OCI-LY3 (cell line): ENCODE data around the gene C1QTNF6.

ENCODE experiments used
- H2AFZ ChIP-seq: fragments of 200-600, 300-600 bp; shearing (Covaris generic); 2 replicates; pipeline ENCODE4 v1.6.0; 2014; ENCODE audit warnings: antibody characterized with exemption, low read depth, low read length
- H3K27ac ChIP-seq: fragments of 200-600, 300-600 bp; sonication (generic); 2 replicates; pipeline ENCODE4 v1.5.1; 2014; ENCODE audit warnings: mild to moderate bottlenecking, low read length, moderate library complexity, mixed read lengths
- H3K27me3 ChIP-seq: fragments of 200-600, 300-600 bp; sonication (generic); 2 replicates; pipeline ENCODE4 v1.6.1; 2014; ENCODE audit warnings: low read depth, low read length, mixed read lengths
- H3K36me3 ChIP-seq: fragments of 200-600, 300-600 bp; sonication (generic); replicated peaks from 2 replicates; pipeline ENCODE3; 2014; ENCODE audit warnings: low read depth, low read length, mixed read lengths
- H3K4me1 ChIP-seq: fragments of 300-600, 200-600 bp; sonication (generic); 2 replicates; pipeline ENCODE4 v1.6.1; 2014; ENCODE audit warnings: low read length, mixed read lengths
- H3K4me2 ChIP-seq: fragments of 200-600, 300-600 bp; sonication (generic); 2 replicates; pipeline ENCODE4 v1.6.1; 2014; ENCODE audit warnings: low read length, mixed read lengths
- H3K4me3 ChIP-seq: fragments of 300-600, 200-600 bp; sonication (generic); 2 replicates; pipeline ENCODE4 v1.5.1; 2014; ENCODE audit warnings: antibody characterized with exemption, mild to moderate bottlenecking, low read length, moderate library complexity
- H3K79me2 ChIP-seq: fragments of 300-600, 200-600 bp; shearing (Covaris generic); 2 replicates; pipeline ENCODE4 v1.6.1; 2014; ENCODE audit warnings: mild to moderate bottlenecking, low read length, mixed read lengths
- H3K9ac ChIP-seq: fragments of 300-600, 200-600 bp; shearing (Covaris generic); 2 replicates; pipeline ENCODE4 v1.6.0; 2014; ENCODE audit warnings: mild to moderate bottlenecking, low read length, moderate library complexity
- H3K9me3 ChIP-seq: fragments of 200-600, 300-600 bp; shearing (Covaris generic); 2 replicates; pipeline ENCODE4 v1.6.1; 2014; ENCODE audit warnings: low read length, mixed read lengths; ENCODE audit not compliant: insufficient read depth
- H4K20me1 ChIP-seq: fragments of 200-600, 300-600 bp; sonication (generic); 2 replicates; pipeline ENCODE4 v1.6.1; 2016; ENCODE audit warnings: low read length, mixed read lengths; ENCODE audit not compliant: insufficient read depth
- EZH2phosphoT487 ChIP-seq: fragments of 200-600 bp; shearing (Covaris generic); IDR thresholded peaks from 2 replicates; pipeline ENCODE4 v1.6.1; 2018; ENCODE audit warnings: antibody characterized with exemption, mixed run types, low read depth
- TF ChIP-seq, protein P1 (sequence below): fragments of 200-600, 300-600 bp; sonication (generic); IDR thresholded peaks from 2 replicates; pipeline ENCODE4 v1.5.1; 2014; ENCODE audit warnings: antibody characterized with exemption, low read length, low read depth

The C1QTNF6 gene

DNA sequence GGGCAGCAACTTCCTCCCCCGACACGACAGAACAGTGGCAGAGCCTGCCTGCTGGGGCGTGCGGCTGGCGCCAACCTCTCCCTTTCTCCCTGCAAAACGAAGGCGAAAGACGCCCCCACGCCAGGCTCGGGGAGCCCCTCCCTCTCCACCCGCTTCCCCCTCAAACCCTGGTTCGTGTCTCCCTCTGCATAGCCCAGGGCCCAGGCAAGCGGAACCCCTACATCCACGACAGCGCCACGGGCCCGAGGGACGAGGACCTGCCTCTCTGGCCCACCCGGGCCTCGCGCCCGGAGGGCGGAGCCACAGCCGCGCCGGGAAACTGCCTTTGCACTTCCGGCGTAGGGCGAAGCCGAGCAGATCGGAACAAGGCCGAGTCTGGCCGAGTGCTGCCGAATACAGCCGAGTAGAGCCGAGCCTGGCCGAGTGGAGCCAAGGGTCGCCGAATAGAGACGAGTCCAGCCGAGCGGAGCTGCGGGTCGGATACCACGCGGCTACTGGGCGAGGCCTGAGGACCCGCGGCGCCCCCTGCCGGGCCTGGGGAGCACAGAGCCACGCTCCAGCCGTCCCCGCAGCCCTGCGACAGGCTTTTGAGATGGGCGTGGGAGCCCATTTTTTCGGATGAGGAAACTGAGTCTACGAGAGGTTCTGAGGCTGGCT, 11.2 kb upstream of the C1QTNF6 start:
- Histone ChIP-seq H3K36me3 (peaks cover 6% of the 10 kb centered on the region), H3K4me3 (peak overlapping the region; percentile 80), H3K79me2 (no peaks in the 10 kb centered on the region), H4K20me1 (no peaks in the 10 kb centered on the region), H2AFZ (peak overlapping the region; percentile 80), H3K4me1 (peaks cover 27% of the 10 kb centered on the region), H3K4me2 (peak overlapping the region; percentile 81), H3K9me3 (no peaks in the 10 kb centered on the region), H3K27me3 (no peaks in the 10 kb centered on the region), H3K27ac (peak overlapping the region; percentile 84), H3K9ac (peak overlapping the region; percentile 78)
- no peak for TF ChIP-seq EZH2phosphoT487
- TF ChIP-seq, protein P1, sequence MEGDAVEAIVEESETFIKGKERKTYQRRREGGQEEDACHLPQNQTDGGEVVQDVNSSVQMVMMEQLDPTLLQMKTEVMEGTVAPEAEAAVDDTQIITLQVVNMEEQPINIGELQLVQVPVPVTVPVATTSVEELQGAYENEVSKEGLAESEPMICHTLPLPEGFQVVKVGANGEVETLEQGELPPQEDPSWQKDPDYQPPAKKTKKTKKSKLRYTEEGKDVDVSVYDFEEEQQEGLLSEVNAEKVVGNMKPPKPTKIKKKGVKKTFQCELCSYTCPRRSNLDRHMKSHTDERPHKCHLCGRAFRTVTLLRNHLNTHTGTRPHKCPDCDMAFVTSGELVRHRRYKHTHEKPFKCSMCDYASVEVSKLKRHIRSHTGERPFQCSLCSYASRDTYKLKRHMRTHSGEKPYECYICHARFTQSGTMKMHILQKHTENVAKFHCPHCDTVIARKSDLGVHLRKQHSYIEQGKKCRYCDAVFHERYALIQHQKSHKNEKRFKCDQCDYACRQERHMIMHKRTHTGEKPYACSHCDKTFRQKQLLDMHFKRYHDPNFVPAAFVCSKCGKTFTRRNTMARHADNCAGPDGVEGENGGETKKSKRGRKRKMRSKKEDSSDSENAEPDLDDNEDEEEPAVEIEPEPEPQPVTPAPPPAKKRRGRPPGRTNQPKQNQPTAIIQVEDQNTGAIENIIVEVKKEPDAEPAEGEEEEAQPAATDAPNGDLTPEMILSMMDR: peak; percentile 87

DNA sequence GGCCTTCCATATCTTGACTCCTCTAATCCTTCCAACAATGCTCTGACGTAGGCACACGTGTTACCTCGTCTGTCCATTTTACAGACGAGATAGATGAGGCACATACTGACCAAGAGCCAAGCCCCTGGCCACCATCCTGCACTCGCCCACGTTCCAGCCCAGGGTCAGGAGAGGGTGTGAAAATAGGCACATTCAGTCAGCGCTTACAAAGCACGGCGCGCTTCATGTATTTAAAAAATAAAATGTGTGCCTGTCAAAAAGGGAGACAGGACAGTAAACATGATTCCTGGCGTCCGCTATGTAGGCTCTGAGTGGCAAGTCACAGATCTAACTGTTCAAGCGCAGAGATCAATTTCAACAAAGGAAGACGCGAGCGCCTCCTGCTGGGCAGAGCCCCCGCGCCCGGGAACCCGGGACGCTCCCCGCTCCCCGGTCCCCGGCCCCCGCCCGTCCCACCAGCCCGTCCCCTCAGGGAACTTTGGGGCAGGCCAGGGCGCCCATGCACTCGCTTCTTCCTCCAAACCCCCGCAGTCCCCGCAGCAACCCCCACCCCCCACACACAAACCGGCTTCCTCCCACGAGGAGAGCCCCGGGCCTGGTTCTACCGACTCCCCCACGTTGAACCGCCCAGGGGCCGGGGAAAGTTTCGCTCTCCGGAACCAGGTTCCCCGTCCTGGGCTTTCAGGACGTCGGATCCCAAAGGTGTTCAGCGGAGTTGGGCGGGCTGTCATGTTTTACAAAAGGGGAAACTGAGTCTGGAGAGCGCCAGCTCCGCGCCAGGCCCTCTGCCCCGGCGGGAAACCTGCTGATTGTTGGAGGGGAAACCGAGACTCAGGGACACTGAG, 10.4 kb upstream of the C1QTNF6 start:
- H3K79me2 ChIP-seq: no peaks in the 10 kb centered on the region
- peaks cover 34% of the 10 kb centered on the region for H3K4me1 ChIP-seq
- no peaks in the 10 kb centered on the region for H4K20me1 ChIP-seq
- no peaks in the 10 kb centered on the region for H3K27me3 ChIP-seq
- peak overlapping the region; percentile 78 for H3K9ac ChIP-seq
- no peaks in the 10 kb centered on the region for H3K9me3 ChIP-seq
- H3K4me3 ChIP-seq: peak overlapping the region; percentile 80
- H2AFZ ChIP-seq: no peak overlapping the region
- H3K36me3 ChIP-seq: peaks cover 6% of the 10 kb centered on the region
- peak overlapping the region; percentile 79 for H3K4me2 ChIP-seq
- TF ChIP-seq, protein P1: peak; percentile 89
- TF ChIP-seq EZH2phosphoT487: no peak
- peak overlapping the region; percentile 84 for H3K27ac ChIP-seq

DNA sequence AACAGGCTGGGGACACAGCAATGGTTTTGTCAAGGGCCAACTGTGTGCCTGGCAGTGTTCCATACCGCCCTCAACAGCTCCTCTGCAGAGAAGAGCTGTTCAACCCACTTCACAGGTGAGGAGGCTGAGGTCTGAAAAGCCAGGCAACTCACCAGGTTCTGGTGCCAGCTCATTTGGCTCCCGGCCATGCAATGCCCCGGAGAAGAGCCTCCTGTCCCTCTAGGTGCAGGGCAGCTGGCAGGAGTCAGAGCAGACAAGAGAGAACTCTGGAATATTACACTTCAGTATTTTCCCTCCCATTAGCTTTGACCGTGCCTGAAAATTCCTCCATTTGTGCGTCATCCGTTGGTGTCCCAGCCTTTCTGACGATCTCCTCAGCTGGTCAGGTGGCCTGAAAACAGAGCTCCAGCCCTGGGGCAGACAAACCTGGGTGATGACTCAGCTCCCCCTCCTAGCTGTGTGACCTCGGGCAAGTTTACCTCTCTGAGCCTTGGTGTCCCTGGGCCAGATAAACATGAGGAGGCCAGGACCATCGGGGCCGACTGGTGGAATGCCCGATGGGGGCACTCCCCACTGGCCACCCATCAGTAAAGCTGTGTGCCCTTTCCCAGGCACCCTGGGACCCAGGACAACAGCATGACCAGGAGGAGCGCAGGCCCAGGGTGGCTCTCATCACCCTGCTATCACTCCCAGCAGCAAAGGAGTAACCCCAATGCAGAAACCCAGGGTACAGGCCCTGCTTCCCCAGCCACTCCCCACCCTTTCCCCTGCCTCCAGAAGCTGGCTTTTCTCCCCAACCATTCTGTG, 9.6 kb upstream of the C1QTNF6 start:
- Histone ChIP-seq H3K36me3 (peaks cover 6% of the 10 kb centered on the region), H3K27ac (peak overlapping the region; percentile 84; the same call in 1 of the 2 replicates), H3K4me3 (peak overlapping the region; percentile 80), H2AFZ (no peak overlapping the region), H3K9ac (peak overlapping the region; percentile 78), H3K9me3 (no peaks in the 10 kb centered on the region), H4K20me1 (no peaks in the 10 kb centered on the region), H3K4me1 (peaks cover 35% of the 10 kb centered on the region), H3K4me2 (peak overlapping the region; percentile 79), H3K79me2 (no peaks in the 10 kb centered on the region), H3K27me3 (no peaks in the 10 kb centered on the region)
- TF ChIP-seq, protein P1: no peak
- TF ChIP-seq EZH2phosphoT487: no peak
